Mucosa of stomach (tissue), 1 donor: ENCODE results near the gene TRH.

Experiments used
- H3K27me3 ChIP-seq: one replicate; pipeline ENCODE4 v1.7.0; 2013; ENCODE audit warnings: mild to moderate bottlenecking, low read length; ENCODE audit not compliant: control insufficient read depth, insufficient read depth
- H3K36me3 ChIP-seq: one replicate; pipeline ENCODE4 v1.7.0; 2013; ENCODE audit warnings: low read length; ENCODE audit not compliant: control insufficient read depth, insufficient read depth
- H3K4me1 ChIP-seq: one replicate; pipeline ENCODE4 v1.7.0; 2013; ENCODE audit warnings: mild to moderate bottlenecking, low read length; ENCODE audit not compliant: control insufficient read depth, insufficient read depth
- H3K4me3 ChIP-seq: one replicate; pipeline ENCODE4 v1.7.0; 2013; ENCODE audit warnings: low read length
- H3K9ac ChIP-seq: one replicate; pipeline ENCODE4 v1.7.0; 2013; ENCODE audit warnings: mild to moderate bottlenecking, low read length, moderate library complexity
- H3K9me3 ChIP-seq: one replicate; pipeline ENCODE4 v1.7.0; 2013; ENCODE audit warnings: mild to moderate bottlenecking, low read length, moderate library complexity; ENCODE audit not compliant: control insufficient read depth
- donor health status: Pancreatic carcinoma.

Gene TRH

GRCh38 chr3:129971351-129972052, 3.0 kb upstream of the TRH start:
- Histone ChIP-seq H3K36me3 (no peaks in the 10 kb centered on the region), H3K9ac (no peak overlapping the region), H3K4me1 (peaks cover 14% of the 10 kb centered on the region), H3K27me3 (peaks cover 29% of the 10 kb centered on the region), H3K4me3 (no peak overlapping the region), H3K9me3 (no peaks in the 10 kb centered on the region)

GRCh38 chr3:129972301-129972700, 2.2 kb upstream of the TRH start:
- Histone ChIP-seq H3K9me3 (no peaks in the 10 kb centered on the region), H3K27me3 (peaks cover 37% of the 10 kb centered on the region), H3K4me1 (peaks cover 14% of the 10 kb centered on the region), H3K36me3 (no peaks in the 10 kb centered on the region), H3K4me3 (no peak overlapping the region), H3K9ac (no peak overlapping the region)

GRCh38 chr3:129973853-129974563, 512 bp upstream of the TRH start:
- no peak overlapping the region for H3K4me3 ChIP-seq
- peaks cover 48% of the 10 kb centered on the region for H3K27me3 ChIP-seq
- no peak overlapping the region for H3K9ac ChIP-seq
- H3K36me3 ChIP-seq, result no peaks in the 10 kb centered on the region
- H3K9me3 ChIP-seq, result no peaks in the 10 kb centered on the region
- peaks cover 14% of the 10 kb centered on the region for H3K4me1 ChIP-seq

- Histone ChIP-seq H3K27me3 (peaks cover 51% of the 10 kb centered on the region), H3K9ac (no peak overlapping the region), H3K4me3 (no peak overlapping the region), H3K36me3 (no peaks in the 10 kb centered on the region), H3K4me1 (peaks cover 14% of the 10 kb centered on the region), H3K9me3 (no peaks in the 10 kb centered on the region)
Observed at GRCh38 chr3:129974833-129975704, 549 bp downstream of the TRH start.

GRCh38 chr3:129975705-129976048, 1.2 kb downstream of the TRH start:
- no peak overlapping the region for H3K9ac ChIP-seq
- no peaks in the 10 kb centered on the region for H3K9me3 ChIP-seq
- H3K4me1 ChIP-seq, result peaks cover 14% of the 10 kb centered on the region
- H3K27me3 ChIP-seq, result peaks cover 51% of the 10 kb centered on the region
- H3K36me3 ChIP-seq, result no peaks in the 10 kb centered on the region
- no peak overlapping the region for H3K4me3 ChIP-seq

- no peak overlapping the region for H3K4me3 ChIP-seq
- H3K9ac ChIP-seq, result no peak overlapping the region
- H3K36me3 ChIP-seq, result no peaks in the 10 kb centered on the region
- H3K4me1 ChIP-seq, result peaks cover 10% of the 10 kb centered on the region
- no peaks in the 10 kb centered on the region for H3K9me3 ChIP-seq
- peaks cover 51% of the 10 kb centered on the region for H3K27me3 ChIP-seq
Observed at GRCh38 chr3:129976286-129976685, 1.8 kb downstream of the TRH start.

GRCh38 chr3:129978123-129978522, 3.6 kb downstream of the TRH start:
- Histone ChIP-seq H3K4me1 (peaks cover 8% of the 10 kb centered on the region), H3K36me3 (no peaks in the 10 kb centered on the region), H3K9ac (no peak overlapping the region), H3K27me3 (peaks cover 51% of the 10 kb centered on the region), H3K4me3 (no peak overlapping the region), H3K9me3 (no peaks in the 10 kb centered on the region)

GRCh38 chr3:129979905-129980304, 5.4 kb downstream of the TRH start:
- H3K36me3 ChIP-seq, result no peaks in the 10 kb centered on the region
- no peak overlapping the region for H3K4me3 ChIP-seq
- H3K4me1 ChIP-seq, result peaks cover 5% of the 10 kb centered on the region
- H3K27me3 ChIP-seq, result peaks cover 38% of the 10 kb centered on the region
- no peaks in the 10 kb centered on the region for H3K9me3 ChIP-seq
- H3K9ac ChIP-seq, result no peak overlapping the region

GRCh38 chr3:129983561-129983960, 9.0 kb downstream of the TRH start:
- H3K9ac ChIP-seq, result no peak overlapping the region
- no peak overlapping the region for H3K4me3 ChIP-seq
- no peaks in the 10 kb centered on the region for H3K4me1 ChIP-seq
- H3K9me3 ChIP-seq, result no peaks in the 10 kb centered on the region
- peaks cover 5% of the 10 kb centered on the region for H3K27me3 ChIP-seq
- H3K36me3 ChIP-seq, result no peaks in the 10 kb centered on the region

GRCh38 chr3:129984125-129984524, 9.6 kb downstream of the TRH start:
- Histone ChIP-seq H3K4me1 (no peaks in the 10 kb centered on the region), H3K27me3 (peaks cover 2% of the 10 kb centered on the region), H3K9me3 (no peaks in the 10 kb centered on the region)

GRCh38 chr3:129985113-129985512, 10.6 kb downstream of the TRH start:
- Histone ChIP-seq H3K4me3 (no peak overlapping the region), H3K27me3 (no peaks in the 10 kb centered on the region), H3K9me3 (no peaks in the 10 kb centered on the region), H3K36me3 (no peaks in the 10 kb centered on the region), H3K4me1 (no peaks in the 10 kb centered on the region), H3K9ac (no peak overlapping the region)

More at GRCh38 chr3:129984125-129984524, 9.6 kb downstream of the TRH start:
- Histone ChIP-seq H3K36me3 (no peaks in the 10 kb centered on the region), H3K9ac (no peak overlapping the region), H3K4me3 (no peak overlapping the region)

GRCh38 chr3:129988429-129988828, 13.9 kb downstream of the TRH start:
- Histone ChIP-seq H3K4me1 (no peaks in the 10 kb centered on the region), H3K27me3 (no peaks in the 10 kb centered on the region), H3K4me3 (no peak overlapping the region), H3K9ac (no peak overlapping the region), H3K9me3 (no peaks in the 10 kb centered on the region), H3K36me3 (no peaks in the 10 kb centered on the region)
